NCI-H146 (cell line): ENCODE results near the gene GCNT2.
"Not testable (repeated sequence)": the region's sequence is repeated elsewhere in the genome, so short reads cannot be mapped to it uniquely, and the experiment has no call there.

Experiments used
- DNase-seq: peaks from one replicate; lab custom pipeline; 2025; lab: John Stamatoyannopoulos, UW

The GCNT2 gene

GRCh38 chr6:10610289-10610688 lies 89.1 kb downstream of the GCNT2 start:
- no peak for DNase-seq

GRCh38 chr6:10612161-10612560 lies 91.0 kb downstream of the GCNT2 start:
- DNase-seq, result no peak

- DNase-seq, result peak; percentile 36
Measured at GRCh38 chr6:10613077-10613476, 91.9 kb downstream of the GCNT2 start.

- DNase-seq, result no peak
Measured at GRCh38 chr6:10613723-10614122, 92.6 kb downstream of the GCNT2 start.

- DNase-seq, result no peak
Measured at GRCh38 chr6:10615675-10616074, 94.5 kb downstream of the GCNT2 start.

- DNase-seq, result not testable (repeated sequence)
Measured at GRCh38 chr6:10616266-10616665, 95.1 kb downstream of the GCNT2 start.

GRCh38 chr6:10617008-10617696 lies 96.0 kb downstream of the GCNT2 start:
- DNase-seq, result no peak

- DNase-seq, result no peak
Measured at GRCh38 chr6:10618409-10618808, 97.3 kb downstream of the GCNT2 start.

- DNase-seq, result peak; percentile 39
Measured at GRCh38 chr6:10621213-10621612, 100.1 kb downstream of the GCNT2 start.

- no peak for DNase-seq
Measured at GRCh38 chr6:10621847-10622246, 100.7 kb downstream of the GCNT2 start.

- DNase-seq, result no peak
Measured at GRCh38 chr6:10624836-10625235, 103.7 kb downstream of the GCNT2 start.

GRCh38 chr6:10626154-10626741 lies 105.1 kb downstream of the GCNT2 start:
- no peak for DNase-seq

GRCh38 chr6:10627800-10628199 lies 106.6 kb downstream of the GCNT2 start:
- DNase-seq, result no peak

- no peak for DNase-seq
Measured at GRCh38 chr6:10630178-10630577, 109.0 kb downstream of the GCNT2 start.

GRCh38 chr6:10633216-10633615 lies 112.1 kb downstream of the GCNT2 start:
- no peak for DNase-seq

GRCh38 chr6:10640412-10640811 lies 119.3 kb downstream of the GCNT2 start:
- DNase-seq, result no peak

- DNase-seq, result no peak
Measured at GRCh38 chr6:10641528-10641927, 120.4 kb downstream of the GCNT2 start.

GRCh38 chr6:10643201-10643651 lies 122.1 kb downstream of the GCNT2 start:
- DNase-seq, result no peak

GRCh38 chr6:10644225-10644624 lies 123.1 kb downstream of the GCNT2 start:
- no peak for DNase-seq

GRCh38 chr6:10655508-10656055 lies 134.4 kb downstream of the GCNT2 start:
- DNase-seq, result no peak

- DNase-seq, result peak; percentile 41
Measured at GRCh38 chr6:10658910-10659698, 138.0 kb downstream of the GCNT2 start.

GRCh38 chr6:10659699-10660348 lies 138.7 kb downstream of the GCNT2 start:
- DNase-seq, result peak; percentile 62
